K562 (cell line): Measurements from ENCODE around the gene KATNAL2. TPM values are rescaled to one million over a fixed set of nuclear protein-coding genes. Genes with fewer than 3 reads are reported as not detected.

ENCODE experiments used
- C11orf30 ChIP-seq: fragments of 450-650 bp; IDR thresholded peaks from 2 replicates; pipeline ENCODE4 v1.6.1; 2016; ENCODE audit warnings: low read depth, mild to moderate bottlenecking
- CBX1 ChIP-seq: sonication (generic); IDR thresholded peaks from 2 replicates; pipeline ENCODE4 v1.6.1; 2016; ENCODE audit warnings: antibody characterized with exemption, low read depth, mild to moderate bottlenecking
- CREB1 ChIP-seq, 2 experiments: sonication (generic) in 1 of 2; formaldehyde crosslinking in 1 of 2; IDR thresholded peaks; 2 replicates each; pipeline versions ENCODE4 v1.6.1 to v1.8.0; 2012 to 2022; ENCODE audit warnings: inconsistent platforms in 1 of 2, mild to moderate bottlenecking in 1 of 2, missing genetic modification reagents in 1 of 2, moderate library complexity in 1 of 2
- E2F1 ChIP-seq: sonication (generic); formaldehyde crosslinking; IDR thresholded peaks from 2 replicates; pipeline ENCODE4 v1.8.1; 2023; ENCODE audit warnings: mild to moderate bottlenecking, missing genetic modification reagents, moderate library complexity
- FOXK2 ChIP-seq, 2 experiments: fragments of 450-650 bp; IDR thresholded peaks in 1 of 2; conservative IDR thresholded peaks in 1 of 2; 2 replicates each; pipeline ENCODE4 v1.6.1; 2016; ENCODE audit warnings: low read depth in 2 of 2, mild to moderate bottlenecking in 1 of 2
- MAFK ChIP-seq: IDR thresholded peaks from 2 replicates; pipeline ENCODE4 v1.6.1; 2011; ENCODE audit warnings: low read length, improper control_type of control experiment
- MTA3 ChIP-seq: fragments of 450-650 bp; formaldehyde crosslinking; IDR thresholded peaks from 2 replicates; pipeline ENCODE4 v1.6.1; 2017; ENCODE audit warnings: mild to moderate bottlenecking, borderline replicate concordance
- NFRKB ChIP-seq: fragments of 450-650 bp; IDR thresholded peaks from 2 replicates; pipeline ENCODE4 v1.6.1; 2016; ENCODE audit warnings: low read depth
- POLR2A ChIP-seq: fragments of 450-650 bp; conservative IDR thresholded peaks from 2 replicates; pipeline ENCODE4 v1.6.1; 2016
- SUPT5H ChIP-seq: fragments of 450-650 bp; IDR thresholded peaks from 2 replicates; pipeline ENCODE4 v1.6.1; 2016
- TOE1 ChIP-seq, 2 experiments: fragments of 450-650 bp in 1 of 2; sonication (generic) in 1 of 2; formaldehyde crosslinking in 1 of 2; IDR thresholded peaks; 2 replicates each; pipeline versions ENCODE4 v1.7.1 to v1.8.0; 2016 to 2022; ENCODE audit warnings: borderline replicate concordance in 2 of 2, mild to moderate bottlenecking in 2 of 2, antibody characterized with exemption in 1 of 2, inconsistent platforms in 1 of 2, low read depth in 1 of 2, missing genetic modification reagents in 1 of 2, moderate library complexity in 1 of 2
- ZBTB17 ChIP-seq: fragments of 450-650 bp; formaldehyde crosslinking; IDR thresholded peaks from 2 replicates; pipeline ENCODE4 v1.4.0; 2020; ENCODE audit warnings: mild to moderate bottlenecking
- ZNF146 ChIP-seq: IDR thresholded peaks from one replicate; pipeline ENCODE4 v1.6.1; 2018; ENCODE audit warnings: missing compliant biosample characterization; ENCODE audit not compliant: unreplicated experiment
- ZNF444 ChIP-seq: fragments of 250-450 bp; sonication (Bioruptor Pico); IDR thresholded peaks from 2 replicates; pipeline ENCODE4 v1.4.0; 2020; ENCODE audit warnings: mild to moderate bottlenecking, moderate library complexity
- ZNF668 ChIP-seq: fragments of 250-450 bp; sonication (Bioruptor Pico); IDR thresholded peaks from 2 replicates; pipeline ENCODE4 v1.8.0; 2022; ENCODE audit warnings: mild to moderate bottlenecking, inconsistent platforms
- polyA plus RNA-seq, 8 experiments: library from polyadenylated mRNA; depleted of rRNA in 4 of 8; stranded (reverse) in 5 of 8; unstranded in 3 of 8; fragments of >200 nt; fragmentation: Nextera tagmentation in 2 of 8; fragmentation: Illumina TruSeq in 1 of 8; extraction: Ambion mirVana in 2 of 8; extraction: Trizol in 1 of 8; gene quantifications; 2 replicates each; pipeline versions ENCODE4 v1.2.1 to v1.2.3, GENCODE V29; 2011 to 2014; ENCODE audit warnings: inconsistent platforms in 1 of 8, missing spikeins in 1 of 8
- total RNA-seq, 7 experiments: library from RNA; depleted of rRNA in 6 of 7; stranded (reverse); fragments of >200 nt in 6 of 7; fragmentation: Illumina TruSeq in 2 of 7; extraction: Trizol in 2 of 7; gene quantifications; 2 replicates each; pipeline versions ENCODE4 v1.2.1 to v1.2.3, GENCODE V29; 2011 to 2021; ENCODE audit warnings: low replicate concordance in 1 of 7
- TF ChIP-seq, protein P1 (sequence below), 2 experiments: fragments of 150-350 bp in 1 of 2; IDR thresholded peaks; 2 replicates each; pipeline ENCODE4 v1.6.1; 2012 to 2016; ENCODE audit warnings: low read depth in 2 of 2, low read length in 2 of 2, mild to moderate bottlenecking in 1 of 2, moderate library complexity in 1 of 2
- TF ChIP-seq, protein P2 (sequence below), 3 experiments: fragments of 200-800 bp in 1 of 3; sonication (Bioruptor generic) in 1 of 3; sonication (generic) in 1 of 3; formaldehyde crosslinking in 1 of 3; IDR thresholded peaks; 2 replicates each; pipeline versions ENCODE4 v1.6.1 to v1.8.0; 2016 to 2022; ENCODE audit warnings: mild to moderate bottlenecking in 2 of 3, missing compliant biosample characterization in 2 of 3, missing genetic modification characterization in 2 of 3, missing genetic modification reagents in 1 of 3

KATNAL2 gene
- total and polyA plus RNA-seq, 9 of the 15 experiments (the other 6 are each of a cell fraction or from before 2014, with no cell fraction given): 0.08 to 1.2 (median 0.48) TPM

- TF ChIP-seq, protein P1, sequence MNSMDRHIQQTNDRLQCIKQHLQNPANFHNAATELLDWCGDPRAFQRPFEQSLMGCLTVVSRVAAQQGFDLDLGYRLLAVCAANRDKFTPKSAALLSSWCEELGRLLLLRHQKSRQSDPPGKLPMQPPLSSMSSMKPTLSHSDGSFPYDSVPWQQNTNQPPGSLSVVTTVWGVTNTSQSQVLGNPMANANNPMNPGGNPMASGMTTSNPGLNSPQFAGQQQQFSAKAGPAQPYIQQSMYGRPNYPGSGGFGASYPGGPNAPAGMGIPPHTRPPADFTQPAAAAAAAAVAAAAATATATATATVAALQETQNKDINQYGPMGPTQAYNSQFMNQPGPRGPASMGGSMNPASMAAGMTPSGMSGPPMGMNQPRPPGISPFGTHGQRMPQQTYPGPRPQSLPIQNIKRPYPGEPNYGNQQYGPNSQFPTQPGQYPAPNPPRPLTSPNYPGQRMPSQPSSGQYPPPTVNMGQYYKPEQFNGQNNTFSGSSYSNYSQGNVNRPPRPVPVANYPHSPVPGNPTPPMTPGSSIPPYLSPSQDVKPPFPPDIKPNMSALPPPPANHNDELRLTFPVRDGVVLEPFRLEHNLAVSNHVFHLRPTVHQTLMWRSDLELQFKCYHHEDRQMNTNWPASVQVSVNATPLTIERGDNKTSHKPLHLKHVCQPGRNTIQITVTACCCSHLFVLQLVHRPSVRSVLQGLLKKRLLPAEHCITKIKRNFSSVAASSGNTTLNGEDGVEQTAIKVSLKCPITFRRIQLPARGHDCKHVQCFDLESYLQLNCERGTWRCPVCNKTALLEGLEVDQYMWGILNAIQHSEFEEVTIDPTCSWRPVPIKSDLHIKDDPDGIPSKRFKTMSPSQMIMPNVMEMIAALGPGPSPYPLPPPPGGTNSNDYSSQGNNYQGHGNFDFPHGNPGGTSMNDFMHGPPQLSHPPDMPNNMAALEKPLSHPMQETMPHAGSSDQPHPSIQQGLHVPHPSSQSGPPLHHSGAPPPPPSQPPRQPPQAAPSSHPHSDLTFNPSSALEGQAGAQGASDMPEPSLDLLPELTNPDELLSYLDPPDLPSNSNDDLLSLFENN (IDR thresholded peaks at IDR 0.05; ENCODE audit: low read depth in 2 of 2, low read length in 2 of 2): peak in 1 of 2 experiments; percentile 75; a peak in 1 of 4 replicates
- TF ChIP-seq ZBTB17 (CRISPR knock-in tag): peak; percentile 98
- TF ChIP-seq CREB1 (IDR thresholded peaks at IDR 0.05): no peak
- TF ChIP-seq CREB1 (CRISPR knock-in tag; IDR thresholded peaks at IDR 0.05): no peak
- TF ChIP-seq TOE1 (IDR thresholded peaks at IDR 0.05; ENCODE audit: borderline replicate concordance): 0 out of 2 replicates have a peak, but pooled peaks have one; percentile 50
- no peak for TF ChIP-seq TOE1 (CRISPR knock-in tag; IDR thresholded peaks at IDR 0.05; ENCODE audit: borderline replicate concordance, low read depth)
- TF ChIP-seq CBX1: 0 out of 2 replicates have a peak, but pooled peaks have one; percentile 8
- no peak for TF ChIP-seq SUPT5H
- TF ChIP-seq FOXK2 (conservative IDR thresholded peaks at IDR 0.05 in 1 of 2, IDR thresholded peaks at IDR 0.05 in 1 of 2; ENCODE audit: low read depth in 2 of 2): 0 out of 4 replicates have a peak, but pooled peaks of 1 of the 2 experiments have one; percentile 33
- TF ChIP-seq MAFK: peak; percentile 74
- TF ChIP-seq, protein P2, sequence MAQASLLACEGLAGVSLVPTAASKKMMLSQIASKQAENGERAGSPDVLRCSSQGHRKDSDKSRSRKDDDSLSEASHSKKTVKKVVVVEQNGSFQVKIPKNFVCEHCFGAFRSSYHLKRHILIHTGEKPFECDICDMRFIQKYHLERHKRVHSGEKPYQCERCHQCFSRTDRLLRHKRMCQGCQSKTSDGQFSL (CRISPR knock-in tag; IDR thresholded peaks at IDR 0.05): no peak
- TF ChIP-seq, protein P2 (tag; IDR thresholded peaks at IDR 0.05): peak in 1 of 2 experiments; percentile 50; a peak in 1 of 4 replicates
- TF ChIP-seq NFRKB: peak; percentile 76; the same call in 1 of the 2 replicates
- TF ChIP-seq C11orf30: peak; percentile 86
- no peak for TF ChIP-seq E2F1 (CRISPR knock-in tag)
- no peak for TF ChIP-seq ZNF668 (CRISPR knock-in tag)
- no peak for TF ChIP-seq ZNF444 (CRISPR knock-in tag)
- 0 out of 2 replicates have a peak, but pooled peaks have one; percentile 17 for TF ChIP-seq MTA3
- no peak for TF ChIP-seq ZNF146 (CRISPR knock-in tag)
- TF ChIP-seq POLR2A: peak; percentile 9; the same call in 1 of the 2 replicates
These were observed 600 bp downstream of the KATNAL2 start (continued) for GRCh38 chr18:46917803-46918600.
